Endothelial cell of umbilical vein (primary cell): ENCODE measurements around the gene CMPK2.

Experiments
- EZH2 ChIP-seq: IDR thresholded peaks from 2 replicates; pipeline ENCODE4 v1.6.1; 2012; ENCODE audit warnings: borderline replicate concordance, low read depth, mild to moderate bottlenecking, moderate library complexity, low read length, inconsistent platforms; ENCODE audit not compliant: severe bottlenecking
- POLR2A ChIP-seq: IDR thresholded peaks from 2 replicates; pipeline ENCODE4 v1.6.1; 2012; ENCODE audit warnings: low read depth, mild to moderate bottlenecking, control low read depth, low read length
- POLR2AphosphoS5 ChIP-seq: IDR thresholded peaks from 2 replicates; pipeline ENCODE4 v1.6.1; 2012; ENCODE audit warnings: low read depth, mild to moderate bottlenecking, control low read depth, low read length, moderate library complexity; ENCODE audit not compliant: insufficient read depth
- TF ChIP-seq, protein P1 (sequence below): IDR thresholded peaks from 2 replicates; pipeline ENCODE4 v1.6.1; 2011; ENCODE audit not compliant: insufficient read depth, insufficient read length

DNA sequence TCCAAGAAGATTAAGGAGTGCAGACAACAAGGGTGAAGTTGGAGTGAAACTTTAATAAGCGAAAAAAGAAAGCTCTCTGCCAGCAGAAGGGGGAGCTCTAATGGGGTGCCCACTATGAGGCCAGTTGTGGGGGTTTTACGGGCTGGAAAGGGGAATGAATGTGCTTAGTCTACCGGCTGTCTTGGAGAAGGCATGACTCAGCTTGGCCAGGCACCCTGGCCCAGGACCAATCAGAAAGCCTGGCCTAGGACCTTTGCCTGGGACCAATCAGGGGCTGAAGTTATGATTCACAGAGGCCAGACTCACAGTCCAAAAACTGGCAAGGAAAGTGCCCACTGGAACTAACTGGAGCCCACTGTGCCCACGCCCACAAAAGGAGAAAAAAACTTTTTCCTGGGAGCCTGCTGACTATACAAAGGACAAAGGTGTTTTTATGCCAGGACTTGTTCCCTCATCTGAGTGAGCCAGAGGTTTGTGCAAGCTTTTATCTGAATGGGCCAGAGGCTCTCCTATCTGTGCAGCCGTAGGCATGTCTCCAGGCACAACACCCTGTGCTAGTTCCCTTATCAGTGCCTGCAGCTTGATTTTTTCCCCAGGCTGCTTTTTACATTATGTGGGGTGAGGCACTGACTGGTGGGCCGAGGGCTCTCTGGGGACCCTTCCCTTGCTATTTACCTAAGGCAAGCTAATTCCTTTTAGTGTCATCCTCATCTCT lies 18.6 kb downstream of the CMPK2 start:
- no peak for TF ChIP-seq POLR2A
- no peak for TF ChIP-seq POLR2AphosphoS5
- no peak for TF ChIP-seq EZH2
- TF ChIP-seq, protein P1, sequence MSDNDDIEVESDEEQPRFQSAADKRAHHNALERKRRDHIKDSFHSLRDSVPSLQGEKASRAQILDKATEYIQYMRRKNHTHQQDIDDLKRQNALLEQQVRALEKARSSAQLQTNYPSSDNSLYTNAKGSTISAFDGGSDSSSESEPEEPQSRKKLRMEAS: no peak
